ENCODE results near the gene CCDC175.

DNA sequence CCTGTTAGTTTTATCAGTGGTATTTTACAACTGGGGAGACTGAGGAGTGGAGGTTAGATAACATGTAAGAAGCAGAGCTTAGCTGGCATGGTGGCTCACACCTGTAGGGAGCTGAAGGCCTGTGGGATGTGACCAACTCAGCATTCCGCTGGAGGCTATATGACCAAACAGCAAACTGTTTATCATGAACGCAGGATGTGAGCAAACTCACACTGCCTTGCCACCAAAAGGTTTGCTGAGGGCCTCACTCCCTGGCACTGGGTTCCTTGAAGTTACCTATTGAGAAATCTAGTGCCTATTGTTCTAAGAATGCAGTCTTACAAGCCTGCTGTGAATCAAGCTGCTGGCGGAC lies 68.9 kb downstream of the CCDC175 start:
- TF ChIP-seq, protein P1, sequence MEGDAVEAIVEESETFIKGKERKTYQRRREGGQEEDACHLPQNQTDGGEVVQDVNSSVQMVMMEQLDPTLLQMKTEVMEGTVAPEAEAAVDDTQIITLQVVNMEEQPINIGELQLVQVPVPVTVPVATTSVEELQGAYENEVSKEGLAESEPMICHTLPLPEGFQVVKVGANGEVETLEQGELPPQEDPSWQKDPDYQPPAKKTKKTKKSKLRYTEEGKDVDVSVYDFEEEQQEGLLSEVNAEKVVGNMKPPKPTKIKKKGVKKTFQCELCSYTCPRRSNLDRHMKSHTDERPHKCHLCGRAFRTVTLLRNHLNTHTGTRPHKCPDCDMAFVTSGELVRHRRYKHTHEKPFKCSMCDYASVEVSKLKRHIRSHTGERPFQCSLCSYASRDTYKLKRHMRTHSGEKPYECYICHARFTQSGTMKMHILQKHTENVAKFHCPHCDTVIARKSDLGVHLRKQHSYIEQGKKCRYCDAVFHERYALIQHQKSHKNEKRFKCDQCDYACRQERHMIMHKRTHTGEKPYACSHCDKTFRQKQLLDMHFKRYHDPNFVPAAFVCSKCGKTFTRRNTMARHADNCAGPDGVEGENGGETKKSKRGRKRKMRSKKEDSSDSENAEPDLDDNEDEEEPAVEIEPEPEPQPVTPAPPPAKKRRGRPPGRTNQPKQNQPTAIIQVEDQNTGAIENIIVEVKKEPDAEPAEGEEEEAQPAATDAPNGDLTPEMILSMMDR (IDR thresholded peaks at IDR 0.05; ENCODE audit: borderline replicate concordance, extremely low read depth, low read length, poor library complexity, severe bottlenecking), result no peak
- no peak for TF ChIP-seq EZH2 (IDR thresholded peaks at IDR 0.05; ENCODE audit: borderline replicate concordance, low read depth, low read length, severe bottlenecking)
